Cardiac septum (tissue), 1 donor: ENCODE results near the gene NOP56. TPM values are rescaled to one million over a fixed set of nuclear protein-coding genes. Genes with fewer than 3 reads are reported as not detected.
"Not testable (repeated sequence)": the region's sequence is repeated elsewhere in the genome, so short reads cannot be mapped to it uniquely, and the experiment has no call there.

Experiments used
- DNase-seq: peaks from one replicate; pipeline ENCODE4 v3.0.0-alpha.2; 2020; ENCODE audit warnings: low spot score
- intact Hi-C: fragments of 100-400 bp; cut with DNase I; formaldehyde crosslinking; loops from one replicate; pipeline ENCODE4 v1.14.0; 2022
- microRNA-seq: library from miRNA; unstranded; fragments of <30 nt; microRNA quantifications from one replicate; pipeline ENCODE4 v1.2.0, GENCODE V29; 2020
- total RNA-seq: library from RNA; stranded (reverse); fragmentation: NEBNext Ultra II Directional; extraction: Animal tissue kit (Norgen Biotek cat#: 25700); gene quantifications from one replicate; pipeline ENCODE4 v1.2.1, GENCODE V29; 2021
- donor health status: DM: no; HTN: no; CAD: no.

The NOP56 gene
- total RNA-seq, 1 donor from 2014 or later: 62.2 TPM

DNA sequence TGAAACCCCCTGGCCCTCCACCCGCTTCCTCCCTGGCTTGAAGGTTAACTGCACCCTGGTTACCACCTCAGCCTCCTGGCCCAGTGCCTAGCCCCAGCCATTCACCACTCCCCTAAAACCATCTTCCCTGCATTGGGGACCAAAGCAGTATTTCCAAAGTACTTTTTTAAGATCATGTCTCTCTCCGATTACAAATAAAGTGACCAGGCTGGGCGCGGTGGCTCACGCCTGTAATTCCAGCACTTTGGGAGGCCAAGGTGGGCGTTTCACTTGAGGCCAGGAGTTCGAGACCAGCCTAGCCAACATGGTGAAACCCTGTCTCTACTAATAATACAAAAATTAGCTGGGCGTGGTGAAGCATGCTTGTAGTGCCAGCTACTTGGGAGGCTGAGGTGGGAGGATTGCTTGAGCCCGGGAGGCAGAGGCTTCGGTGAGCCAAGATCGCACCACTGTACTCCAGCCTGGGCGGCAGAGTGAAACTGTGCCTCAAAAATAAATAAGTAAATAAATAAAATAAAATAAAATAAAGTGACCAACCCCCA is 43.6 kb downstream of the NOP56 start:
- intact Hi-C loops: loop anchor here (10.0 kb wide), 1 partner anchor 169 kb away; no protein-coding TSS in a partner anchor
- not testable (repeated sequence) for DNase-seq

DNA sequence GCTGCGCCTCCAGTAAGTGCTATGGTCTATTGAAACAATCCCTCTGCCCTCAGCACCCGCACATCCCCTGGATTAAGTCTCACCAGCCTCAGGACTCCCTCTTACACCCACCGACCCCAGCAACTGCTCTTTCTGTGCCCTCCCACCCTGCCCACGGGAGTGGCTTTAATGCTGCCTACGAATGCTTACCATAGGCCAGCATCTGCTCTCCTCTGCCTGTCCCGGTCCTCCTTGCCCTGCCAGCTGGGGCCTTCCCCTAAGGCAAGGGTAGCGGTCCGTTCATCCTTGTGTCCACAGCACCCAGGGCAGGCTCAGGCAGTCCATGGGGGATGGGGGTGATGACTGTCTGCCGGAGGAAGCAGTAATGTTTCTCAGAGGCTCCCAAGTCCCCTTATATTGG is 44.2 kb downstream of the NOP56 start:
- no peak for DNase-seq

DNA sequence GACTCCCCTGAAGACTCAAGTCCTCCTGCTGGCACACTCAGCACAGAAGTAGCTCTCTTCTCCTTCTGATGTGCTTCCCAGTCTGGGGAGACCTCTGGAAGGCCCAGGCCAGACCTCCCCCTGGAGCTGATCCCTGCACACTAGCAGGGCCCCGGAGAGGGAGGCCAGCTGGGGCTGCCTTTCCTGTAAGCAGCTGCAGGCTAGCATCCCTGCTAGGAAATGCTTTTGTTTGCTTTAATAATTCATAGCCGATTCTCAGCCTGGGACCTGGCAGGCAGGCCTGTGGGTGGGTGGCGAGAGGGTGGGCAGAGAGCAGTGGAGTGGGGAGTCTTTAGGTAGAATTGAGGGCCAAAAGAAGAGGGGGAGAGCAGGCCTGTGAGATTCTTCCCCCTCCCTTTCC is 45.3 kb downstream of the NOP56 start:
- intact Hi-C loops: loop anchor here (10.0 kb wide), 1 partner anchor 167 kb away; no protein-coding TSS in a partner anchor
- no peak for DNase-seq

More for the DNA sequence above, 44.2 kb downstream of the NOP56 start:
- intact Hi-C loops: loop anchor here (10.0 kb wide), 1 partner anchor 168 kb away; no protein-coding TSS in a partner anchor

GRCh38 chr20:2698186-2698817 is 45.9 kb downstream of the NOP56 start:
- intact Hi-C loops: loop anchor here (10.0 kb wide), 1 partner anchor 166 kb away; no protein-coding TSS in a partner anchor
- DNase-seq: no peak

DNA sequence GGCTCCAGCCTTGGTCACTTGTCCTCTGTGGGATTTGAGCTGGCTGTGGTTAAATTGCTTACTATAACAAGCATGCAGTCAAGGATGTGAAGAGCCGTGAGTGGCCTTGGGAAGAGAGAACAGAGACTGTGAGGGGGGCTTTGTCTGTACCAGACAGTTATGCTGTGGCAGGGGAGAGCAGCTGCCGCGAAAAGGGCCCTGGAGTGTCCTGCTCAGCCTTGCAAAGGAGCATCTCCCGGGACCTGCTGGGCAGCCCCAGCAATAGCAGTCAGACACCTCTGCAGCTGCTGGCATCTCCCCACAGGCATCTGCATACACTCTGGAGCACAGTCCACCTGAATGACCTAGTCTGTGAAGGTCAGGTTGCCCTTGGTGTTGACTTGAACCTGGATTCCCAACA is 46.5 kb downstream of the NOP56 start:
- intact Hi-C loops: loop anchor here (10.0 kb wide), 1 partner anchor 166 kb away; no protein-coding TSS in a partner anchor
- DNase-seq: no peak

GRCh38 chr20:2699775-2700413 is 47.5 kb downstream of the NOP56 start:
- DNase-seq: no peak
- intact Hi-C loops: loop anchor here (10.0 kb wide), 1 partner anchor 165 kb away; no protein-coding TSS in a partner anchor

- intact Hi-C loops: no loop called here
- DNase-seq: no peak
These were observed 48.6 kb downstream of the NOP56 start for GRCh38 chr20:2700913-2701620.

DNA sequence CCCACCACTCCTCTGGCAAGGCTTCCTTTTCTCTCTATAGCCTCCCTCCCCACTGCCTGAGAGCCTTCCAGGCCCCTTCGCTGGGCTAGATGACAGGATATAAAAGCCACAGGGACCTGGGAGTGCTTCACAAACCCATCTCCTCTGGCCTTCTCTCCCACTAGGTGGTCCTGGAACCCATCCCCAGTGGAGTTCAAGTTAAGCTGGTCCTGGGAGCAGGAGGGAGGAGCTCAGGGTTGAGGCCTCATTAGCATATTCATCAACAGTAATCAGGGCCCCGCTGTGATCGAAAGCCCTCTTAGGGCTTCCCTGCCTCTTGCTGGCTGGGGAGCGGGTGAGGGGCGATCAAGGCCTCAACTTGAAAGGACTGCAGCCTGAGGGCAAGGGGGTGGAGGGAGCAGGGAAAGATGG is 49.2 kb downstream of the NOP56 start:
- intact Hi-C loops: no loop called here
- no peak for DNase-seq

GRCh38 chr20:2703716-2704475 is 51.5 kb downstream of the NOP56 start:
- intact Hi-C loops: no loop called here
- DNase-seq: no peak

DNA sequence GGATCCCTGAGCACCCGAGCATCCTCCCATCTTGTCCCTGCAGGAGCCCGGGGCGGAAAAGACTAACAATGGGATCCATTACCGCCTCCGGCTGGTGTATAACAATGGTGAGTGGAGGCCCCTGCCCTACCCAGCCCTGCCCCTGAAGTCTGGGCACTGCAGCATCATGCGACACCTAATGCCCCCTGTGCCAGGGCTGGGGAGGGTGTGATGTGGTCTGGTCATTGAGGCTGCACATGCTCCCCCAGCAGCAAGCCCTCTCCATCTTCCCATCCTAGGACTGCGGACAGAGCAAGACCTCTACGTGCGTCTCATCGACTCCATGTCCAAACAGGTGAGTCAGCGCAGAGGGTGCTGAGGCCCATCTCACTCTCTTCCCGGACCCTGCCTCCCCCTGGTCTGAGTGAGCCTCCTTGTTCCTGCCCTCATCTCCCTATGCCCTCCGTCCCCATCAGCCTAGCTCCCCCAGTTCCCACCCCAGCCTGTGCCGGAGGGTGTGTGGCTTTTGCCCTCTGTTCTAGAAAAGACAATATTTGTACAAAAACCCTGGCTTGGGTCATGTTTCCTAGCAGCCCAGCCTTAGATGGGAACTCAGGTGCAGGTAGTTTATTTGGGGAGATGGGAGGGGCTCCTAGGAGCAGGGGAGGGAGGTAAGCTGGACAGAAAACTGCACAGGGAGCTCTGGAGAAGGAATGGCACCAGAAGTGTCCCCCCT is 53.7 kb downstream of the NOP56 start:
- intact Hi-C loops: no loop called here
- no peak for DNase-seq

DNA sequence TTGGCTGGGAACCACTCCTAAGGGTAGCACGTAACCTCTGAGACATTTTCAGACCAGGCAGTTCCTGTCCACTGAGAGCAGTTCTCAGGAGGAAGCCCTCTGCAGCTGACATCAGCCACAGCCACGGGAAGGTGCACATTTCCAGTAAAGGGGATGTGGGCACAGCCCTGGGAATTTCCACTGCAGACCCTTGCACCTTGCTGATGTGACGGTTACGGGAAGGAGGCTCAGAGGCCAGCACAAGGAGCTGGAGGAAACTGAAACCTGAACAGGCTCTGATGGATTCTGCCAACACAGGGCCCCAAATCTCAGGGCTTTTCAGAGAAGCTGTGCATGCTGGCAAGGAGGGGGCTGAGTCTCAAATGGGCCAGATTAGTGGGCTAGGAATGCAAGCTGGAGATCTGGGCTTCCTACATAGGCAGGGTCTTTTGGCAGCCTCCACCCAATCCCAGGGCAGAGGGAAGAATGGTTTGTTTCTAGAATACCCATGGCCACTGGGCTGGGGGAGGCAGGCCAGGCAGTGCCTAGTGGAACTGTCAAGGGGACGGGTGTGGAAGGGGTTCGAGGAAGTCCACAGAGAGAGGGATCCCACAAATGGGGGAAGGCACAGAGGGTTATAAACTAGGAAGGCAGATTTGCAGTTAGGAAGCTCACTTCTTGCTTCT is 54.4 kb downstream of the NOP56 start:
- intact Hi-C loops: no loop called here
- no peak for DNase-seq

DNA sequence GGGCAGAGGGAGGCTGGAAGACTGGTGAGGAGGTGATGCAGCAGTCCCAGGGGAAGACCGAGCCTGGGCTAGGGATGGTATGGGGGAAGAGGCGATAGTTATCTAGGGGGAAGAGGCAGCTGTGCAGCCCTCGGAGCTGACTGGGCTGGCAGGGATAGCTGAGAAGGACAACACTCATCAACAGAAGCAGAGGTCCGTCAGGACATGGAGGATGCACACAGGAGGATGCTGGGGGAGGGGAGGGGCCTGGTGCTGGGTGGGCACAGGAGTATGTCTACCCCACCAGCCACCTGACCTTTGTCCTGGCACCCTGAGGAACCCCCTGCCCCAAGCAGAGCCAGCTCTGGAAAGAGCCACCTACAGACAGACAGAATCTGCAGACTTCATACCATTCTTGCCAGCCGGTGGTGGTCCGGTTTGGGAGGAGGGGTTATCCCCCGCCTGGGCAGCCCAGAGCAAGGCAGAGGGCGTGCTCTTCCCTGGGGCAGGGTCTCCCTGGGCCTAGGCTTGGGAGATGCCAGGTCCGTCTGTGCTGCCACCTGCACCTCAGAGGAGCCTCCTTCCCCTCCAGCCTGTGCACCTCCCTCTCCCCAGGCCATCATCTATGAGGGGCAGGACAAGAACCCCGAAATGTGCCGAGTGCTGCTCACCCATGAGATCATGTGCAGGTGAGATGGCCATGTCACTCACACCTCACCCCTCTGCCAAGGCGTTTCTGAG is 55.1 kb downstream of the NOP56 start:
- intact Hi-C loops: no loop called here
- no peak for DNase-seq

Small RNA genes within 50 kb of the gene (microRNA-seq; reads per million reads assigned to microRNA genes)
- gene MIR1292: 3.1 reads per million

Other genes with a start within 250 kb of the NOP56 start
- 53.0 TPM for gene SNRPB, start 181.8 kb upstream of the NOP56 start, total RNA-seq
- 8.5 TPM for gene ZNF343, start 143.7 kb upstream of the NOP56 start, total RNA-seq
- gene TMC2, start 116.1 kb upstream of the NOP56 start, total RNA-seq: not detected
- gene IDH3B, start 11.6 kb downstream of the NOP56 start, total RNA-seq: 121 TPM
- gene EBF4, start 40.1 kb downstream of the NOP56 start, total RNA-seq: 4.8 TPM
- 0.19 TPM for gene CPXM1, start 148.0 kb downstream of the NOP56 start, total RNA-seq
- not detected for gene C20orf141, start 162.4 kb downstream of the NOP56 start, total RNA-seq
- gene TMEM239, start 163.7 kb downstream of the NOP56 start, total RNA-seq: not detected
- gene PCED1A, start 188.0 kb downstream of the NOP56 start, total RNA-seq: 12.8 TPM
- 23.3 TPM for gene VPS16, start 188.1 kb downstream of the NOP56 start, total RNA-seq
- gene PTPRA, start 220.8 kb downstream of the NOP56 start, total RNA-seq: 23.5 TPM